GM12872 (cell line): ENCODE measurements around the gene CDH23.

Experiments
- CTCF ChIP-seq: IDR thresholded peaks from 3 replicates; pipeline ENCODE4 v1.5.1; 2011; ENCODE audit warnings: low read depth, mild to moderate bottlenecking, low read length, moderate library complexity; ENCODE audit not compliant: insufficient read depth

Gene CDH23

GRCh38 chr10:71713135-71714030 is 316.7 kb downstream of the CDH23 start:
- 0 out of 3 replicates have a peak, but pooled peaks have one; percentile 5 for TF ChIP-seq CTCF

DNA sequence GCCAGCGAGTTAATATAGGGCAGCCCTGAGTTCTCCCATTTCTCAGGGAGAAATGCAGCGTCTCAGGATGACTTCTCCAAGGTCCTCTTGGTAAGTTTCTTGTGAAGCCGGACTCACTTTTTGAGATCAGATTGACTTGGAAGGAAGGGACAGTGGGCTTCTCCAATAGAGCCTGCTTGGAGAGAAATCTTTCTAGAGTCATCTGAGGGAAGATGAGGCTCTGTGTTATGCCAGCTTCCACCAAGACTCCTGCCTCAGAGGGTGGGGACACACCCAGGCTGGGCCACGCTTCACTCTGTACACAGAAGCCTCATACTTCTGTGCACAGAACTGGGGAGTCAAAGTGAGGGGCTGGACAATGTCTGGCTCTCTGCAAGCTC is 317.3 kb downstream of the CDH23 start:
- TF ChIP-seq CTCF: no peak

- TF ChIP-seq CTCF: no peak
Measured at GRCh38 chr10:71714592-71714991, 317.9 kb downstream of the CDH23 start.

GRCh38 chr10:71715026-71715425 is 318.3 kb downstream of the CDH23 start:
- no peak for TF ChIP-seq CTCF

GRCh38 chr10:71715860-71716259 is 319.1 kb downstream of the CDH23 start:
- TF ChIP-seq CTCF: no peak

DNA sequence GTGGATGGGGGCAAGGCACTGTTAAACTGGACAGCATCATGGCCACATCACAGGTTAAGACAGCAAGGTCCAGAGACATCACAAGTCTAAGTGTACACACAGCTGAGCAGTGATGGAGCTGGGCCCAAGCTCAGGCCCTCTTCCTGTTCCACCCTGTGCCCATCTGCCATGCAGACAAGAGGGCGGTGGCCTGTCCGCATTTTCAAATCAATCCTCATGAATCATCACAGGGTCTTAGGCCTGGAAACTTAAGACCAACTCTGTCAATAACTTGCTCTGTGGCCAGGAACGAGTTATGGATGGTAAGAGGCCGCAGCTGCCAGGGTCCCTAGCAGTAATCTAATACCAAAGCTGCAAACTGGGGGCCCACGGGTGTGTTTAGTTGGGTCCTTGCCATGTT is 319.7 kb downstream of the CDH23 start:
- TF ChIP-seq CTCF: no peak

- TF ChIP-seq CTCF: no peak
Measured at GRCh38 chr10:71717056-71717455, 320.3 kb downstream of the CDH23 start.
